ENCODE results near the gene GPR161.
A peak's percentile ranks its signal among the peaks of the same experiment; 100 is the strongest.

The GPR161 gene

GRCh38 chr1:168088511-168089325, 48.0 kb downstream of the GPR161 start:
- Histone ChIP-seq H3K4me2 (ENCODE audit: low read length) (no peak overlapping the region), H3K4me3 (ENCODE audit: low read depth, low read length, poor library complexity, severe bottlenecking) (no peak overlapping the region), H3K4me1 (ENCODE audit: insufficient read depth, low read length, severe bottlenecking) (no peaks in the 10 kb centered on the region), H3K36me3 (ENCODE audit: insufficient read depth, low read length) (no peaks in the 10 kb centered on the region), H3K9me2 (ENCODE audit: low read depth, low read length) (no peaks in the 10 kb centered on the region), H2AFZ (ENCODE audit: low read length) (no peak overlapping the region), H3F3A (ENCODE audit: insufficient read depth, low read length) (no peaks in the 10 kb centered on the region), H3K79me2 (ENCODE audit: insufficient read depth, low read length) (no peaks in the 10 kb centered on the region), H3K27ac (ENCODE audit: low read depth, low read length, poor library complexity, severe bottlenecking) (no peak overlapping the region), H3K9ac (ENCODE audit: low read length) (no peak overlapping the region), H4K20me1 (ENCODE audit: insufficient read depth, low read length) (no peaks in the 10 kb centered on the region), H3K9me3 (ENCODE audit: low read length) (no peaks in the 10 kb centered on the region), H3K27me3 (ENCODE audit: insufficient read depth, low read length) (peaks cover 4% of the 10 kb centered on the region; the same call in 1 of the 2 replicates)
- TF ChIP-seq CTCF (IDR thresholded peaks at IDR 0.05; ENCODE audit: low read length) (no peak), EZH2 (IDR thresholded peaks at IDR 0.05; ENCODE audit: borderline replicate concordance, low read length) (no peak)

GRCh38 chr1:168087696-168088095, 49.0 kb downstream of the GPR161 start:
- no peaks in the 10 kb centered on the region for H3K79me2 ChIP-seq (ENCODE audit: insufficient read depth, low read length)
- H3K9me2 ChIP-seq (ENCODE audit: low read depth, low read length): no peaks in the 10 kb centered on the region
- H4K20me1 ChIP-seq (ENCODE audit: insufficient read depth, low read length): no peaks in the 10 kb centered on the region
- H3K27me3 ChIP-seq (ENCODE audit: insufficient read depth, low read length): peaks cover 4% of the 10 kb centered on the region; the same call in 1 of the 2 replicates
- no peak overlapping the region for H2AFZ ChIP-seq (ENCODE audit: low read length)
- H3F3A ChIP-seq (ENCODE audit: insufficient read depth, low read length): no peaks in the 10 kb centered on the region
- H3K4me1 ChIP-seq (ENCODE audit: insufficient read depth, low read length, severe bottlenecking): no peaks in the 10 kb centered on the region
- H3K9ac ChIP-seq (ENCODE audit: low read length): no peak overlapping the region
- H3K27ac ChIP-seq (ENCODE audit: low read depth, low read length, poor library complexity, severe bottlenecking): no peak overlapping the region
- H3K9me3 ChIP-seq (ENCODE audit: low read length): no peaks in the 10 kb centered on the region
- H3K4me2 ChIP-seq (ENCODE audit: low read length): no peak overlapping the region
- H3K4me3 ChIP-seq (ENCODE audit: low read depth, low read length, poor library complexity, severe bottlenecking): no peak overlapping the region
- H3K36me3 ChIP-seq (ENCODE audit: insufficient read depth, low read length): no peaks in the 10 kb centered on the region
- no peak for TF ChIP-seq CTCF (IDR thresholded peaks at IDR 0.05; ENCODE audit: low read length)
- no peak for TF ChIP-seq EZH2 (IDR thresholded peaks at IDR 0.05; ENCODE audit: borderline replicate concordance, low read length)

- Histone ChIP-seq H3K9me3 (ENCODE audit: low read length) (no peaks in the 10 kb centered on the region), H3K4me3 (ENCODE audit: low read depth, low read length, poor library complexity, severe bottlenecking) (no peak overlapping the region), H3K4me1 (ENCODE audit: insufficient read depth, low read length, severe bottlenecking) (no peaks in the 10 kb centered on the region), H3K9ac (ENCODE audit: low read length) (no peak overlapping the region), H3K27me3 (ENCODE audit: insufficient read depth, low read length) (peaks cover 4% of the 10 kb centered on the region; the same call in 1 of the 2 replicates), H3K79me2 (ENCODE audit: insufficient read depth, low read length) (no peaks in the 10 kb centered on the region), H3K36me3 (ENCODE audit: insufficient read depth, low read length) (no peaks in the 10 kb centered on the region), H2AFZ (ENCODE audit: low read length) (no peak overlapping the region), H4K20me1 (ENCODE audit: insufficient read depth, low read length) (no peaks in the 10 kb centered on the region), H3F3A (ENCODE audit: insufficient read depth, low read length) (no peaks in the 10 kb centered on the region), H3K9me2 (ENCODE audit: low read depth, low read length) (no peaks in the 10 kb centered on the region), H3K27ac (ENCODE audit: low read depth, low read length, poor library complexity, severe bottlenecking) (no peak overlapping the region), H3K4me2 (ENCODE audit: low read length) (no peak overlapping the region)
- TF ChIP-seq EZH2 (IDR thresholded peaks at IDR 0.05; ENCODE audit: borderline replicate concordance, low read length) (no peak), CTCF (IDR thresholded peaks at IDR 0.05; ENCODE audit: low read length) (peak; percentile 27; the same call in 1 of the 2 replicates)
Measured at GRCh38 chr1:168086438-168086837, 50.3 kb downstream of the GPR161 start.
